ENCODE results near the gene INTS15. TPM values are rescaled to one million over a fixed set of nuclear protein-coding genes. Genes with fewer than 3 reads are reported as not detected.
A peak's percentile ranks its signal among the peaks of the same experiment; 100 is the strongest.
"Not testable (repeated sequence)": the region's sequence is repeated elsewhere in the genome, so short reads cannot be mapped to it uniquely, and the experiment has no call there.

Gene INTS15
- total RNA-seq, 1 experiment from 2014 or later: 22.7 TPM

DNA sequence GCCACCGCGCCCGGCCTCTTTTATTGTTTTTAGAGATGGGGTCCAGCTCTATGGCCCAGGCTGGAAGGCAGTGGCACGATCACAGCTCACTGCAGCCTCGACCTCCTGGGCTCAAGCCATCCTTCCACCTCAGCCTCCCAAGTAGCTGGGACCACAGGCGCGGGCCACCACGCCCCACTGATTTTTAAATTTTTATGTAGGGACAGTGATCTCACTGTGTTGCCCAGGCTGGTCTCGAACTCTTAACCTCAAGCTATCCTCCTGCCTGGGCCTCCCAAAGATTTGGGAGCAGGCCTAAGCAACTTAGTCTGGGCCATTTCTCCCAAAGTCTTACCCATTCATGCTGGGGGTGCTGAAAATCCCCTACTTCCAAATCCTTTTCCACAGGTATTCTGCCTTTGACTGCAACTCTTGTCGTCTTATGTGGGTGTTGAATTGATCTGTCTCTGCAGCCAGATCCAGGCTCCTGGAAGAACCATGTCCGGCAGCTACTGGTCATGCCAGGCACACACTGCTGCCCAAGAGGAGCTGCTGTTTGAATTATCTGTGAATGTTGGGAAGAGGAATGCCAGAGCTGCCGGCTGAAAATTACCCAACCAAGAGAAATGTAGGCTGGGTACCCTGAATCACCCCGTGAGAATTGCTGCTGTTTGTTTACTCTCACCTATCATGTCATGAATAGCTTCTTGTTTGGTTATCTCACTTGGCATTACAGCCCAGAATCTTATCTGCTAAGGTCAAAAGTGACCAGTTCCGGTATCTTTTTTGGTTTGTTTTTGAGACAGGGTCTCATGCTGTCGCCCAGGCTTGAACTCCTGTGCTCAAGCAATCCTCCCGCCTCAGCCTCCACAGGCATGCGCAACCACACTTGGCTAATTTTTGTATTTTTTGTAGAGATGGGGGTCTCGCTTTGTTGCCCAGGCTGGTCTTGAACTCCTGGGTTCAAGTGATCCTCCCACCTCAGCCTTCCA, 11.4 kb upstream of the INTS15 start:
- H3K4me1 ChIP-seq (ENCODE audit: insufficient read depth, low read length): no peaks in the 10 kb centered on the region
- ATAC-seq: no peak
- peak; percentile 4 for DNase-seq
- ChIA-PET POLR2A (ENCODE audit: unreplicated experiment) (no interaction called here), CTCF (no interaction called here)
- H3K9ac ChIP-seq (ENCODE audit: low read length): no peak overlapping the region
- no peaks in the 10 kb centered on the region for H3K79me2 ChIP-seq (ENCODE audit: low read length)
- intact Hi-C loops (cut with micrococcal nuclease): no loop called here
- no peak overlapping the region for H3K4me3 ChIP-seq (ENCODE audit: low read length)
- TF ChIP-seq EZH2 (IDR thresholded peaks at IDR 0.05; ENCODE audit: low read length, unreplicated experiment) (no peak), EZH2phosphoT487 (IDR thresholded peaks at IDR 0.05; ENCODE audit: borderline replicate concordance, low read length) (no peak)
- TF ChIP-seq, protein P1, sequence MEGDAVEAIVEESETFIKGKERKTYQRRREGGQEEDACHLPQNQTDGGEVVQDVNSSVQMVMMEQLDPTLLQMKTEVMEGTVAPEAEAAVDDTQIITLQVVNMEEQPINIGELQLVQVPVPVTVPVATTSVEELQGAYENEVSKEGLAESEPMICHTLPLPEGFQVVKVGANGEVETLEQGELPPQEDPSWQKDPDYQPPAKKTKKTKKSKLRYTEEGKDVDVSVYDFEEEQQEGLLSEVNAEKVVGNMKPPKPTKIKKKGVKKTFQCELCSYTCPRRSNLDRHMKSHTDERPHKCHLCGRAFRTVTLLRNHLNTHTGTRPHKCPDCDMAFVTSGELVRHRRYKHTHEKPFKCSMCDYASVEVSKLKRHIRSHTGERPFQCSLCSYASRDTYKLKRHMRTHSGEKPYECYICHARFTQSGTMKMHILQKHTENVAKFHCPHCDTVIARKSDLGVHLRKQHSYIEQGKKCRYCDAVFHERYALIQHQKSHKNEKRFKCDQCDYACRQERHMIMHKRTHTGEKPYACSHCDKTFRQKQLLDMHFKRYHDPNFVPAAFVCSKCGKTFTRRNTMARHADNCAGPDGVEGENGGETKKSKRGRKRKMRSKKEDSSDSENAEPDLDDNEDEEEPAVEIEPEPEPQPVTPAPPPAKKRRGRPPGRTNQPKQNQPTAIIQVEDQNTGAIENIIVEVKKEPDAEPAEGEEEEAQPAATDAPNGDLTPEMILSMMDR (conservative IDR thresholded peaks at IDR 0.05; ENCODE audit: low read depth, low read length): no peak
- H3K9me3 ChIP-seq (ENCODE audit: low read length): no peaks in the 10 kb centered on the region
- H3F3A ChIP-seq (ENCODE audit: low read length, unreplicated experiment): no peaks in the 10 kb centered on the region
- peak overlapping the region; percentile 84; the same call in 1 of the 2 replicates for H3K4me2 ChIP-seq (ENCODE audit: low read length)
- no peaks in the 10 kb centered on the region for H3K27me3 ChIP-seq (ENCODE audit: low read length)
- no peak overlapping the region for H2AFZ ChIP-seq (ENCODE audit: low read length)
- no peaks in the 10 kb centered on the region for H3K9me2 ChIP-seq (replicated peaks; ENCODE audit: low read length)
- no peaks in the 10 kb centered on the region for H3K36me3 ChIP-seq (ENCODE audit: low read depth, low read length)
- H4K20me1 ChIP-seq (ENCODE audit: low read length): no peaks in the 10 kb centered on the region
- no peak overlapping the region for H3K27ac ChIP-seq (ENCODE audit: low read length)
- no TSS peak for BruUV-seq (replicated peaks)

DNA sequence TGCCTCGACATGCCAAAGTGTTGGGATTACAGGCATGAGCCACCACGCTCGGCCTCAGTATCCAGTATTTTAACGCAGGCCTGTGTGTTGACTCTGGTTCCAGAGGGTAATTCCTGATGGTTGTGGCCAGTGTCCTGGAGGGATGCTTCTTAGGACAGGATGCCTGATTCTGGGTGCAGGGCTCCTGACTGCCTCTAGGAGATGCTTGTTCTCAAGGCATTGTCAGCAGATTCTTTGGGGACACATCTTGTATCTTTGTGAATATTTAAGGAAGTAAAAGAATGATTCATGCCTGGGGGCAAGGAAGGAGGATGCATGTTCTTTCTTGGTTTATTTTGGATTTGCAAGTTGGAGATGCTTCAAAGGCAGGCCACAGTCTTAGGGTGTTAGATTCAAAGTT, 10.4 kb upstream of the INTS15 start:
- H3F3A ChIP-seq (ENCODE audit: low read length, unreplicated experiment): no peaks in the 10 kb centered on the region
- H4K20me1 ChIP-seq (ENCODE audit: low read length): no peaks in the 10 kb centered on the region
- H3K4me1 ChIP-seq (ENCODE audit: insufficient read depth, low read length): no peaks in the 10 kb centered on the region
- BruUV-seq (replicated peaks): no TSS peak
- H3K36me3 ChIP-seq (ENCODE audit: low read depth, low read length): no peaks in the 10 kb centered on the region
- H3K27me3 ChIP-seq (ENCODE audit: low read length): no peaks in the 10 kb centered on the region
- ATAC-seq: peak; percentile 33
- H3K9ac ChIP-seq (ENCODE audit: low read length): no peak overlapping the region
- intact Hi-C loops (cut with micrococcal nuclease): no loop called here
- peak; percentile 34 for DNase-seq
- no peak overlapping the region for H3K27ac ChIP-seq (ENCODE audit: low read length)
- no peak overlapping the region for H3K4me3 ChIP-seq (ENCODE audit: low read length)
- ChIA-PET CTCF (no interaction called here), POLR2A (ENCODE audit: unreplicated experiment) (no interaction called here)
- H3K9me3 ChIP-seq (ENCODE audit: low read length): no peaks in the 10 kb centered on the region
- no peak for TF ChIP-seq EZH2 (IDR thresholded peaks at IDR 0.05; ENCODE audit: low read length, unreplicated experiment)
- TF ChIP-seq, protein P1 (conservative IDR thresholded peaks at IDR 0.05; ENCODE audit: low read depth, low read length): peak; percentile 35; the same call in 1 of the 2 replicates
- no peak overlapping the region for H2AFZ ChIP-seq (ENCODE audit: low read length)
- no peaks in the 10 kb centered on the region for H3K79me2 ChIP-seq (ENCODE audit: low read length)
- no peak overlapping the region for H3K4me2 ChIP-seq (ENCODE audit: low read length)
- no peaks in the 10 kb centered on the region for H3K9me2 ChIP-seq (replicated peaks; ENCODE audit: low read length)

DNA sequence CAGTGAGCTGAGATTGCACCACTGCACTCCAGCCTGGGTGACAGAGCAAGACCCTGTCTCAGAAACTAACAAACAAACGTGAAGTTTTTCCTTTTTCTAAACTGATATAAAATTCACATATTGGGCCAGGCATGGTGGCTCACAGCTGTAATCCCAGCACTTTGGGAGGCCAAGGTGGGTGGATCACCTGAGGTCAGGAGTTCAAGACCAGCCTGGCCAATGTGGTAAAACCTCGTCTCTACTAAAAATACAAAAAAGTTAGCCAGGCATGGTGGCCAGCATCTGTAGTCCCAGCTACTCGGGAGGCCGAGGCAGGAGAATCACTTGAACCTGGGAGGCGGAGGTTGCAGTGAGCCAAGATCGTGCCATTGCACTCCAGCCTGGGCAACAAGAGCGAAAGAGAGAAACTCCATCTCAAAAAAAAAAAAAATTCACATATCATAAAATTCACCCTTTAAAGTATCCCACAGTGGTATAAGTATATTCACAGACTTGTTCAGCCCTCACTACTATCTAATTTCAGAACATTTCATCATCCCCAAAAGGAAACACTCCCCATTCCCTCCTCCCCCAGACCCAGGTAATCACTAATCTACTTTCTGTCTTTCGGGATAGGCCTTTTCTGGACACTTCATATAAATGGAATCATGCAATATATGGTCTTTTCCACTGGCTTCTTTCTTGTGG, 3.9 kb upstream of the INTS15 start:
- H4K20me1 ChIP-seq (ENCODE audit: low read length); POLR2A ChIA-PET (ENCODE audit: unreplicated experiment); H3F3A ChIP-seq (ENCODE audit: low read length, unreplicated experiment); CTCF ChIA-PET; ATAC-seq; intact Hi-C loops (cut with micrococcal nuclease); H3K36me3 ChIP-seq (ENCODE audit: low read depth, low read length); H3K4me2 ChIP-seq (ENCODE audit: low read length); H3K9me3 ChIP-seq (ENCODE audit: low read length); H3K27me3 ChIP-seq (ENCODE audit: low read length); H2AFZ ChIP-seq (ENCODE audit: low read length); H3K9me2 ChIP-seq (replicated peaks; ENCODE audit: low read length); H3K9ac ChIP-seq (ENCODE audit: low read length); H3K27ac ChIP-seq (ENCODE audit: low read length); H3K4me3 ChIP-seq (ENCODE audit: low read length); H3K4me1 ChIP-seq (ENCODE audit: insufficient read depth, low read length); BruUV-seq (replicated peaks); H3K79me2 ChIP-seq (ENCODE audit: low read length); DNase-seq: not testable (repeated sequence)

Data from PC-3 (cell line).